Stimulated activated naive CD8-positive, alpha-beta T cell treated with anti-CD3 and anti-CD28 coated beads, Interleukin-15, Interleukin-2, amounts not matched to agents 100 ng/mL and 50 ng/mL, for 24 hours (primary cell): Measurements from ENCODE around the gene FAM107B.

Source experiments
- H3K27ac Mint-ChIP-seq: one replicate; pipeline ENCODE4 v1.8.0; 2021; ENCODE audit warnings: mild to moderate bottlenecking, mixed read lengths
- H3K27me3 Mint-ChIP-seq: one replicate; pipeline ENCODE4 v1.8.0; 2021; ENCODE audit warnings: mixed read lengths
- H3K36me3 Mint-ChIP-seq: one replicate; pipeline ENCODE4 v1.8.0; 2021; ENCODE audit warnings: low read depth, mixed read lengths
- H3K4me1 Mint-ChIP-seq: one replicate; pipeline ENCODE4 v1.8.0; 2021; ENCODE audit warnings: low read depth, mixed read lengths
- H3K4me3 Mint-ChIP-seq: one replicate; pipeline ENCODE4 v1.8.0; 2021; ENCODE audit warnings: mild to moderate bottlenecking, mixed read lengths
- H3K9me3 Mint-ChIP-seq: one replicate; pipeline ENCODE4 v1.8.0; 2021; ENCODE audit warnings: mixed read lengths

Gene FAM107B

GRCh38 chr10:14478604-14479003, 296.1 kb downstream of the FAM107B start:
- no peak overlapping the region for H3K27ac Mint-ChIP-seq
- H3K36me3 Mint-ChIP-seq: no peaks in the 10 kb centered on the region
- H3K4me1 Mint-ChIP-seq: no peaks in the 10 kb centered on the region
- no peaks in the 10 kb centered on the region for H3K9me3 Mint-ChIP-seq
- H3K27me3 Mint-ChIP-seq: peaks cover 11% of the 10 kb centered on the region
- no peak overlapping the region for H3K4me3 Mint-ChIP-seq

- H3K27me3 Mint-ChIP-seq: peaks cover 8% of the 10 kb centered on the region
- H3K4me3 Mint-ChIP-seq: no peak overlapping the region
- H3K36me3 Mint-ChIP-seq: no peaks in the 10 kb centered on the region
- no peaks in the 10 kb centered on the region for H3K4me1 Mint-ChIP-seq
- H3K27ac Mint-ChIP-seq: no peak overlapping the region
- no peaks in the 10 kb centered on the region for H3K9me3 Mint-ChIP-seq
Observed at GRCh38 chr10:14478201-14478600, 296.5 kb downstream of the FAM107B start.

DNA sequence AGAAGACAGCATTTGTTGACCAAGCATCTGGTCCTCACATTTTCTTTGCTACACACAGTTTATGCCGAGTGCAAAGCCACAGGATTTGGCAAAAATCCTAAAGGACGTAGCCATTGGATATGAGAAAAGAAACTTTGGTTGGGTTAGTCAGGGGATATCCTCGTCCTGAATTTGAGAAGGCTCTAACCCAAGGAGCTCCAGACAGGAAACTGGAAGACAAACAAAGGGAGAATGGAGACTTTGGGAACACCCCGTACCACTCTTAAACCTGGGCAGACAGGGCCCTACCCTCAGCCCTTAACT, 297.3 kb downstream of the FAM107B start:
- no peak overlapping the region for H3K27ac Mint-ChIP-seq
- no peaks in the 10 kb centered on the region for H3K4me1 Mint-ChIP-seq
- H3K27me3 Mint-ChIP-seq: peaks cover 16% of the 10 kb centered on the region
- no peaks in the 10 kb centered on the region for H3K9me3 Mint-ChIP-seq
- H3K36me3 Mint-ChIP-seq: no peaks in the 10 kb centered on the region
- no peak overlapping the region for H3K4me3 Mint-ChIP-seq

GRCh38 chr10:14476641-14477407, 297.9 kb downstream of the FAM107B start:
- Mint-ChIP-seq H3K27ac (no peak overlapping the region), H3K9me3 (no peaks in the 10 kb centered on the region), H3K4me3 (no peak overlapping the region), H3K36me3 (no peaks in the 10 kb centered on the region), H3K4me1 (no peaks in the 10 kb centered on the region), H3K27me3 (peaks cover 16% of the 10 kb centered on the region)

GRCh38 chr10:14476006-14476405, 298.7 kb downstream of the FAM107B start:
- Mint-ChIP-seq H3K4me3 (no peak overlapping the region), H3K9me3 (no peaks in the 10 kb centered on the region), H3K27me3 (peaks cover 16% of the 10 kb centered on the region), H3K4me1 (no peaks in the 10 kb centered on the region), H3K36me3 (no peaks in the 10 kb centered on the region), H3K27ac (no peak overlapping the region)

DNA sequence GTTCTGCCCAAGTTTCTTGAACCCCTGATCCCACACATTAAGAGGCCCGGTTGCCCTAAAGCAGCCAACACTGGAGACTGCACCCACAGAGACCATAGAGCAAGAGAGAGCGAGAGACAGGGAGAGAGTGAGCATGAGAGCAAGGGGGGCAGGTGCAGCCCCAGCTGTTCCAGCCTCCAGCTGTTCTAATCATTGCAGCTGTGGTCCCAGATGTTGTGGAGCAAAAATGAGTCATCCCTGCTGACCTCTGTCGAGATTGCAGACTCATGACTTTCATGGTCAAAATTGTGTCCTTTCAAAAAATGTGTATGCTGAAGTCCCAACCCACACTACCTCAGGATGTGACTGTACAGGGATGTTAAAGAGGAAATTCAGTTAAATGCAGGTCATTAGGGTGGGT, 300.0 kb downstream of the FAM107B start:
- Mint-ChIP-seq H3K9me3 (no peaks in the 10 kb centered on the region), H3K27me3 (peaks cover 21% of the 10 kb centered on the region), H3K36me3 (no peaks in the 10 kb centered on the region), H3K4me3 (no peak overlapping the region), H3K27ac (no peak overlapping the region), H3K4me1 (no peaks in the 10 kb centered on the region)

DNA sequence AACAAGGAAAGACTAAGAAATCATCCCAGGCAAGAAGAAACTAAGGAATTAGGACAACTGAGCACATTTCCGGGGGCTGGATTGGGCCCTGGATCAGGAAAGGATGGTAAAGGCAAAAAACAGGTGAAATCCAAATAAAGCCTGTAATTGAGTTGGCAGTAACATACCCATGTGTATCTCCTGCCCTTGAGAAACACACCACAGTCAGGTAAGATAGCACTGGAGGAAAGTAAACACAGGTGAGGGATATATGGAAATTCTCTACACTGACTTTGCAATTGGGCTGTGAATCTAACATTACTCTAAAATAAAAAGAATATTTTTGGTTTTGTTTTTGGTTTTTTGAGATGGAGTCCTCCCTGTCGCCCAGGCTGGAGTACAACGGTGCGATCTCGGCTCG, 303.8 kb downstream of the FAM107B start:
- H3K27me3 Mint-ChIP-seq: peaks cover 27% of the 10 kb centered on the region
- no peaks in the 10 kb centered on the region for H3K9me3 Mint-ChIP-seq
- no peaks in the 10 kb centered on the region for H3K36me3 Mint-ChIP-seq
- no peaks in the 10 kb centered on the region for H3K4me1 Mint-ChIP-seq
- H3K27ac Mint-ChIP-seq: no peak overlapping the region
- H3K4me3 Mint-ChIP-seq: no peak overlapping the region

DNA sequence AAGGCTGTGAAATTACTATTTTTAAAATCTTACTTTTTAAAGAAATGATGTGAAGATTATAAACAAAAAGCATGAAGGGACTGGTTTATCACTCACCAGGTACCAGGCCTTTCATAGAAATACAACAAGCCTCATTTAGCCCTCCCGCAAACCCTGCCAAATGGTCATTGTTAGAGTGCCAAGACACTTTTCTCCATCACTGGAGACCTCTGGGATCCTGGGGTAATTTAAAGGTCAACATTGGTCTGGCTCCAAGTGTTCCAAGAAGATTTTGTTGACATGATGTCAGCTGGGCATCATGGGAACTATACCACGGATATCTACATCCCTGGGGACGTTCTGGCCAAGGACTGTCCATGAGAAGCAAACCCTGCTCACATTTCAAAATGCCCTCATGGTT, 306.0 kb downstream of the FAM107B start:
- Mint-ChIP-seq H3K4me1 (no peaks in the 10 kb centered on the region), H3K4me3 (no peak overlapping the region), H3K27me3 (peaks cover 26% of the 10 kb centered on the region), H3K9me3 (no peaks in the 10 kb centered on the region), H3K36me3 (no peaks in the 10 kb centered on the region), H3K27ac (no peak overlapping the region)
